Left ventricle myocardium inferior (tissue), 1 donor: ENCODE measurements around the gene GALNT15. TPM values are rescaled to one million over a fixed set of nuclear protein-coding genes. Genes with fewer than 3 reads are reported as not detected.

Experiments used
- DNase-seq: peaks from one replicate; pipeline ENCODE4 v3.0.0-alpha.2; 2020
- H3K27ac ChIP-seq: fragments of 200-600 bp; replicated peaks from 2 replicates; pipeline ENCODE4 v1.8.0; 2021
- H3K27me3 ChIP-seq: fragments of 200-600 bp; 2 replicates; pipeline ENCODE4 v1.8.0; 2021; ENCODE audit warnings: low read depth
- H3K36me3 ChIP-seq: fragments of 200-600 bp; 2 replicates; pipeline ENCODE4 v1.8.0; 2021
- H3K4me1 ChIP-seq: fragments of 200-600 bp; 2 replicates; pipeline ENCODE4 v1.8.0; 2021
- H3K4me3 ChIP-seq: fragments of 200-600 bp; 2 replicates; pipeline ENCODE4 v1.8.0; 2021; ENCODE audit warnings: mild to moderate bottlenecking, moderate library complexity
- H3K9me3 ChIP-seq: fragments of 200-600 bp; replicated peaks from 2 replicates; pipeline ENCODE4 v1.8.0; 2021
- CTCF ChIP-seq: fragments of 200-600 bp; IDR thresholded peaks from 2 replicates; pipeline ENCODE4 v1.8.0; 2021; ENCODE audit warnings: antibody characterized with exemption, mild to moderate bottlenecking, borderline replicate concordance
- intact Hi-C: fragments of 100-400 bp; cut with micrococcal nuclease; formaldehyde crosslinking; loops from one replicate; pipeline ENCODE4 v1.11.0; 2022
- long read RNA-seq: library from polyadenylated mRNA; unstranded; transcript quantifications from one replicate; pipeline ENCODE4 v2.0.0, GENCODE V29; 2021
- total RNA-seq: library from RNA; stranded (reverse); fragmentation: NEBNext Ultra II Directional; extraction: Animal tissue kit (Norgen Biotek cat#: 25700); gene quantifications from one replicate; pipeline ENCODE4 v1.2.1, GENCODE V29; 2021
- donor health status: DM: no; HTN: yes; CAD: no; lungs with severe emphysema.

Gene GALNT15
- total RNA-seq, result 6.6 TPM
- long read RNA-seq, full-length matches to known transcripts, result 15 of 16 reads
- long read RNA-seq, partial matches to known transcripts, result 0 of 16 reads
- long read RNA-seq, other reads (novel, unspliced or antisense), result 1 of 16 reads

GRCh38 chr3:16174389-16174788 is at the start of gene GALNT15:
TSS of gene GALNT15 (plus strand) at chr3:16174680. CDS start at chr3:16175152, 472 bp downstream.
- Histone ChIP-seq H3K36me3 (no peaks in the 10 kb centered on the region), H3K4me1 (peaks cover 46% of the 10 kb centered on the region)

GRCh38 chr3:16126634-16127033 is 47.8 kb upstream of the GALNT15 start:
- Histone ChIP-seq H3K27ac (no peak overlapping the region), H3K4me1 (peaks cover 24% of the 10 kb centered on the region), H3K36me3 (no peaks in the 10 kb centered on the region), H3K4me3 (no peak overlapping the region), H3K9me3 (peaks cover 4% of the 10 kb centered on the region), H3K27me3 (no peaks in the 10 kb centered on the region)
- TF ChIP-seq CTCF, result no peak
- intact Hi-C loops, result no loop called here
- no peak for DNase-seq

More at GRCh38 chr3:16174389-16174788, at the start of gene GALNT15:
- no peak for TF ChIP-seq CTCF
- peak; percentile 86 for DNase-seq
- intact Hi-C loops, result no loop called here
- Histone ChIP-seq H3K4me3 (peak within 1 kb of the TSS; percentile 64), H3K9me3 (no peaks in the 10 kb centered on the region), H3K27ac (peak within 1 kb of the TSS; percentile 77), H3K27me3 (peaks cover 4% of the 10 kb centered on the region)

- DNase-seq, result no peak
- Histone ChIP-seq H3K27ac (no peak overlapping the region), H3K27me3 (no peaks in the 10 kb centered on the region), H3K9me3 (peaks cover 4% of the 10 kb centered on the region), H3K4me3 (no peak overlapping the region), H3K4me1 (peaks cover 24% of the 10 kb centered on the region), H3K36me3 (no peaks in the 10 kb centered on the region)
- intact Hi-C loops, result no loop called here
- no peak for TF ChIP-seq CTCF
Measured at GRCh38 chr3:16127249-16127648, 47.2 kb upstream of the GALNT15 start.

GRCh38 chr3:16130066-16130465 is 44.4 kb upstream of the GALNT15 start:
- Histone ChIP-seq H3K27ac (peak overlapping the region; percentile 48), H3K4me3 (no peak overlapping the region), H3K27me3 (no peaks in the 10 kb centered on the region), H3K36me3 (no peaks in the 10 kb centered on the region), H3K4me1 (peaks cover 38% of the 10 kb centered on the region), H3K9me3 (peaks cover 10% of the 10 kb centered on the region)
- no peak for TF ChIP-seq CTCF
- intact Hi-C loops, result no loop called here
- DNase-seq, result no peak

GRCh38 chr3:16132190-16132589 is 42.3 kb upstream of the GALNT15 start:
- Histone ChIP-seq H3K27me3 (no peaks in the 10 kb centered on the region), H3K4me1 (peaks cover 38% of the 10 kb centered on the region), H3K4me3 (no peak overlapping the region), H3K36me3 (no peaks in the 10 kb centered on the region), H3K9me3 (peaks cover 15% of the 10 kb centered on the region), H3K27ac (peak overlapping the region; percentile 70)
- TF ChIP-seq CTCF, result no peak
- intact Hi-C loops, result no loop called here
- no peak for DNase-seq

GRCh38 chr3:16132928-16133327 is 41.6 kb upstream of the GALNT15 start:
- intact Hi-C loops, result no loop called here
- H3K27me3 ChIP-seq, result no peaks in the 10 kb centered on the region
- no peak overlapping the region for H3K4me3 ChIP-seq
- peak; percentile 37 for DNase-seq
- no peaks in the 10 kb centered on the region for H3K36me3 ChIP-seq
- no peak for TF ChIP-seq CTCF
- peaks cover 38% of the 10 kb centered on the region for H3K4me1 ChIP-seq
- H3K27ac ChIP-seq, result peak overlapping the region; percentile 70
- peaks cover 21% of the 10 kb centered on the region for H3K9me3 ChIP-seq
